Naive thymus-derived CD8-positive, alpha-beta T cell (primary cell): ENCODE data around the gene SFMBT2. TPM values are rescaled to one million over a fixed set of nuclear protein-coding genes. Genes with fewer than 3 reads are reported as not detected.

Source experiments
- ATAC-seq, 2 donors: fragments of 150-1000 bp; cut with Tn5 transposase in 1 of 2; sonication (Bioruptor Pico), chemical (Tn5 transposase) in 1 of 2; 1 replicate in 1 of 2; 2 replicates in 1 of 2; pipeline ENCODE4 v1.10.0; 2021; ENCODE audit warnings: mild to moderate bottlenecking in 2 of 2, moderate library complexity in 2 of 2
- POLR2A ChIA-PET: fragments of 350-600 bp; sonication (Branson Sonifier 250); formaldehyde crosslinking; loops from one replicate; lab custom pipeline; 2021; ENCODE audit warnings: antibody characterized with exemption; lab: Charles Lee
- DNase-seq, 10 donors: peaks; one replicate each; pipeline versions ENCODE4 v3.0.0 to v3.0.0-alpha.2; 2020 to 2022
- H3K27ac Mint-ChIP-seq, 10 donors: one replicate each; pipeline ENCODE4 v1.8.0; 2020 to 2022; ENCODE audit warnings: mild to moderate bottlenecking in 10 of 10, mixed read lengths in 10 of 10, moderate library complexity in 4 of 10, inconsistent platforms in 1 of 10
- H3K27me3 Mint-ChIP-seq, 5 donors: one replicate each; pipeline ENCODE4 v1.8.0; 2021 to 2022; ENCODE audit warnings: mixed read lengths in 5 of 5
- H3K36me3 Mint-ChIP-seq, 3 donors: one replicate each; pipeline ENCODE4 v1.8.0; 2020 to 2022; ENCODE audit warnings: mixed read lengths in 3 of 3, mild to moderate bottlenecking in 2 of 3, inconsistent platforms in 1 of 3
- H3K4me1 Mint-ChIP-seq, 4 donors: one replicate each; pipeline ENCODE4 v1.8.0; 2021 to 2022; ENCODE audit warnings: mixed read lengths in 4 of 4
- H3K4me3 Mint-ChIP-seq, 10 donors: one replicate each; pipeline ENCODE4 v1.8.0; 2020 to 2022; ENCODE audit warnings: mild to moderate bottlenecking in 10 of 10, mixed read lengths in 10 of 10, moderate library complexity in 6 of 10, inconsistent platforms in 1 of 10
- H3K9me3 Mint-ChIP-seq, 9 donors: one replicate each; pipeline ENCODE4 v1.8.0; 2020 to 2022; ENCODE audit warnings: mixed read lengths in 9 of 9, mild to moderate bottlenecking in 3 of 9, inconsistent platforms in 1 of 9, moderate library complexity in 1 of 9
- polyA plus RNA-seq, 3 donors: library from polyadenylated mRNA; unstranded; fragments of 300-500 nt; fragmentation: Illumina TruSeq; gene quantifications; one replicate each; pipeline ENCODE4 v1.2.3, GENCODE V29; 2021
- total RNA-seq, 8 experiments: library from RNA in 2 of 8; stranded (reverse) in 2 of 8; gene quantifications; one replicate each; pipeline ENCODE4 v1.2.3 and lab custom pipeline; 2021 to 2026

The SFMBT2 gene
- total and polyA plus RNA-seq, 5 experiments from 2014 or later: 2.2 to 31.8 (median 6.7) TPM

DNA sequence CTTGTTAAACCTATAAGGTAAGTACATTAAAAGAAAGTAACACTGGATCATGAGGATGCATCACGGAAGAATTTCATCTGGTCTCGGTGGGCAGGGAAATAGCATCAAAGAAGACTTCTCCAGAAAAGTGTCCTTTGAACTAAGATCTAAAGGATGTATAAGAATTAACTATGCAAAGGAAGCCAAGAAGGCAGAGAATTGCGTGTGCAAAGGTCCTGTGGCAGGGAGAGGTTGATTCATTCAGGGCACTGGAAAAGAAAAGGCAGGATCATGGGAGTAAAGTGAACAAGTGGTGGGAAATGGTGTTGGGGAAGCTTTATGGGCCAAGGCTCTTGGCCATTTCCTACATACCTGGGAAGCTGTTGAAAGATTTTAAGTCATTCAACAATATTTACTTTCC lies 288.3 kb downstream of the SFMBT2 start:
- Mint-ChIP-seq H3K4me3 (no peak overlapping the region), H3K27me3 (peaks cover 0 to 2% (median 0%) of the 10 kb centered on the region in 5 donors), H3K36me3 (no peaks in the 10 kb centered on the region), H3K9me3 (no peaks in the 10 kb centered on the region), H3K27ac (peak overlapping the region in 7 of 10 donors; percentile 6 to 98 (median 71)), H3K4me1 (peaks cover 2 to 9% (median 7%) of the 10 kb centered on the region in 4 donors)
- DNase-seq (no peak), ATAC-seq (no peak)
- POLR2A ChIA-PET: no interaction called here

DNA sequence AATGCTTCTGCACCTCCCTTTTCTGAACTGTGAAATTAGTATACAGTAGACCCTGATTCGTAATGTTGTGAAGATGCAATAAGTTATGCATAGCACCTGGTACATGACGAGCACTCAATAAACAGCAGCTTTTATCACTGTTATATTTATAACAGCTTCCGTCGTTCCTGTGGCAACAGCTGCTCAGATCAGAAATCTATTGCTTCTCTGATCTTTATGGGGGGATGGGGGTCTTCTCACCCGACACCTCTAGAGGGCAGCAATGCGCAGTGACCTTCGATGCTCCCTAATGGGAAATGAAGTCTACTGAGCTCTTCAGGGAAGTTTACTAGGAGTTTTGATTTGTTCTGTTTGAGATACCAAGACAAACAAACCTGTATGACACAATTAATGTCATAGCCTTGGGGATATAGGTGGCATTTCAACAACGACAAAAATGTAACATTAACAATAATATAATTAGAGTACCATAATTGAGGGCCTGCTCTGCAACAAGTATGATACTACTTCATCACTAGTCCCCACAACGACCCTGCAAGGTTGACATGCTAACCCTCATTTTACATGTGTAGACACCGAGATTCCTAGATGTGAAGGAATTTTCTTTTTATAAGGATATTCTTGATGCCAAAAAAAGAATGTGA lies 289.6 kb downstream of the SFMBT2 start:
- Mint-ChIP-seq H3K36me3 (no peaks in the 10 kb centered on the region), H3K27me3 (peaks cover 0 to 2% (median 0%) of the 10 kb centered on the region in 5 donors), H3K27ac (peak overlapping the region; percentile 20 to 98 (median 94)), H3K9me3 (no peaks in the 10 kb centered on the region), H3K4me3 (peak overlapping the region in 7 of 10 donors; percentile 16 to 64 (median 35)), H3K4me1 (peaks cover 2 to 9% (median 7%) of the 10 kb centered on the region in 4 donors)
- POLR2A ChIA-PET: interaction anchor here (1.2 to 1.6 kb wide), 3 partner anchors 287 to 290 kb away, joined by 3 to 6 read pairs (median 5); partner anchors contain the start of gene SFMBT2
- DNase-seq (peak; percentile 64 to 91 (median 86)), ATAC-seq (peak; percentile 97 to 98)

GRCh38 chr10:7119325-7120015 lies 291.4 kb downstream of the SFMBT2 start:
- no peak for DNase-seq
- Mint-ChIP-seq H3K4me1 (peaks cover 2 to 9% (median 7%) of the 10 kb centered on the region in 4 donors), H3K27me3 (peaks cover 0 to 4% (median under 1%) of the 10 kb centered on the region in 5 donors), H3K9me3 (no peaks in the 10 kb centered on the region), H3K4me3 (no peak overlapping the region), H3K36me3 (no peaks in the 10 kb centered on the region), H3K27ac (peak overlapping the region in 6 of 10 donors; percentile 65 to 98 (median 97))
- POLR2A ChIA-PET: interaction anchor here (0.6 kb wide), 1 partner anchor 548 kb away, joined by 3 read pairs; no protein-coding TSS in a partner anchor
- ATAC-seq: no peak

DNA sequence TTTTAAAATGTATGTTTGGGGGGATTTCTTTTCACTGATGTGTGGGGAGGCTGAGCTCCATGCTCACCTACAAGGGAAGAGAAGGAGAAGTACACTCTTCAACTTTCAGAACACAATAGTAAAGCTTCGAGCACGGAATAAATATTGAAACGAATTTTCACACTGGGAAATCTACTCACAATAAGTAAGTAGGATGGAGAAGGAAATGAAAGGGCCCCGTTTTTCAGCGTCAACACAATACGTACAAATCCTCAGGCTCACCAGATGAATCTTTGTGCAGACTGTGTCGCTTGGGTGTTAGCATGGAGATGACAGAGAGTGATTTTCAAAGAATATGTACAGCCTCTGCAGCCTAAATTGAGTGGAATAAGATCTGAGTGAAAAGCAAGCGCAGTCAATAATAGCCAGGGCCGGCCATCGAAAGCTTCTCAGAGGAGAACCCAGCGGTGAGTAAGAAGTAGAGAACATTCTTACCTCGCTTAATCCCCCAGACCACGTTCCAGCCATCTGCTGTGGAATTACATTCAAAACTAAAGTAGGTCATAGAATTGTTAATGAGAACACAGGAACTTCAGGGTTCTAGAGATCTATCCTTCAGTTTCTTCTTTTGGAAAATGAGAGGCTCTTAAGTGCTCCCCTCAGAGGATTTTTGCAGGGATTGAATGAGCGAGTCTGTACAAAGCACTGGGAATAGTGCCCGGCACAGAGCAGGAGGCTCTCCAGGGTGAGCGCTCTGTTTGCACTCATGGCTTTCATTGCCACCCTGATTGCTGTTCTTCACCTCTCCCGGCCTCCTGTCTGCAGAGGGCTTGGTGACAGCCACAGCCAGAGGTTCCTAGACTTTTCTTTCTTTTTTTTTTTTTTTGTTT lies 292.8 kb downstream of the SFMBT2 start:
- POLR2A ChIA-PET: no interaction called here
- H3K27me3 Mint-ChIP-seq: peaks cover 0 to 4% (median 2%) of the 10 kb centered on the region in 5 donors
- H3K36me3 Mint-ChIP-seq: no peaks in the 10 kb centered on the region
- H3K27ac Mint-ChIP-seq: peak overlapping the region in 5 of 10 donors; percentile 12 to 96 (median 51)
- no peak overlapping the region for H3K4me3 Mint-ChIP-seq
- H3K4me1 Mint-ChIP-seq: peaks cover 2 to 9% (median 7%) of the 10 kb centered on the region in 4 donors
- DNase-seq (no peak), ATAC-seq (no peak)
- H3K9me3 Mint-ChIP-seq: no peaks in the 10 kb centered on the region

DNA sequence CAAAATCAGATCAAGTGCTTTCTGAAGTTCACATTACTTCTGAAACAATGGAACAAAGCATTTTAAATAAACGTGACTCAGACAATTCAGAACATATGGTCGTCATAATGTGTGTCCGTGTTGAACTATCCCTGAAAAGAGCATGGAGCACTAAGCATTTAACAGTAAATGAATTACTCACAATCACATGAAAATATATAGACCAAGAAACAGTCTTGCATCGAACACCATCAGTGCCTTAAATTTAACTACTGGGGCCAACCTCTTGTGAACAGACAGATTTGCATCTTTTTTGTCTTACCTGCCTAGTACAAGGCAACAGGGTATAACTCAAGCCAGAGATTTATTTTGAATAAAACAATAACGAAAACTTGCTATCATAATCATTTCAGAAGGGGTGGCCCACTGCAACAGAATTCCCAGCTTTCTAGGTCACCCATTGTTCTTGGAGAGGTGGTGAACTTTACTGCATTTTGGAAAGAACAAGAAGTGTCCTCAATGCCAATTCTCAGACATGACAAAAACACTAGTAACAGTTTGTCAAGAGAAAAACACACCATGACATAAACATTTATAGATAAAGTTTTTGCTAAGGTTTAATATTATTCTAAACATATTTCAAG lies 293.5 kb downstream of the SFMBT2 start:
- no peak for DNase-seq
- Mint-ChIP-seq H3K36me3 (no peaks in the 10 kb centered on the region), H3K9me3 (no peaks in the 10 kb centered on the region), H3K27me3 (peaks cover 0 to 4% (median 0%) of the 10 kb centered on the region in 5 donors), H3K4me3 (no peak overlapping the region), H3K4me1 (peaks cover 0 to 9% (median 7%) of the 10 kb centered on the region in 4 donors), H3K27ac (peak overlapping the region in 5 of 10 donors; percentile 12 to 96 (median 46))
- ATAC-seq: no peak
- POLR2A ChIA-PET: no interaction called here

GRCh38 chr10:7111561-7111960 lies 299.3 kb downstream of the SFMBT2 start:
- DNase-seq: no peak
- ATAC-seq: no peak
- no peak overlapping the region for H3K4me3 Mint-ChIP-seq
- H3K27ac Mint-ChIP-seq: no peak overlapping the region
- POLR2A ChIA-PET: no interaction called here
- H3K27me3 Mint-ChIP-seq: peaks cover 0 to 4% (median 2%) of the 10 kb centered on the region in 5 donors
- H3K36me3 Mint-ChIP-seq: peaks cover 0 to 4% (median 3%) of the 10 kb centered on the region in 3 donors
- H3K4me1 Mint-ChIP-seq: no peaks in the 10 kb centered on the region
- peaks cover 0 to 5% (median 0%) of the 10 kb centered on the region in 9 donors for H3K9me3 Mint-ChIP-seq

DNA sequence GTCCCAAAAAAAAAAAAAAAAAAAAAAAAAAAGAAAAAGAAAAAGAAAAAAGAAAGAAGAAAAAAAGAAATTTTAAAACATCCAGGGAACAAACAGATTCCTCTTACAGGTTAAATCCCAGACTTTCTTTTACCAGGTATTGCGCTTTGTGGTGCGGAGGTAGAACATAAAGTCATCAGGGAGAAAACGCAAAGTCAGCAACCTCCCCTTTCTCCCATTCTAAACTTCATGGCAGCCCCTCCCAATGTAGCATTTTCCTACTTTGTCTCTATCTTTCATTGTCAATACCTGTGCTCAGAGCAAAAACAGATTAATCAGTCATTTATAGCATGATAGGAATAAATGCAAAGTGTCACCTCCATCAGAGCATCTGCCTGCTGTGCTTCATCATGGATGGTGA lies 299.7 kb downstream of the SFMBT2 start:
- POLR2A ChIA-PET: no interaction called here

More for the DNA sequence above, 299.7 kb downstream of the SFMBT2 start:
- H3K36me3 Mint-ChIP-seq: peaks cover 0 to 4% (median 3%) of the 10 kb centered on the region in 3 donors
- no peaks in the 10 kb centered on the region for H3K4me1 Mint-ChIP-seq
- ATAC-seq (no peak), DNase-seq (no peak)
- H3K27me3 Mint-ChIP-seq: peaks cover 0 to 4% (median 2%) of the 10 kb centered on the region in 5 donors
- peaks cover 0 to 5% (median 0%) of the 10 kb centered on the region in 9 donors for H3K9me3 Mint-ChIP-seq
- H3K27ac Mint-ChIP-seq: no peak overlapping the region
- no peak overlapping the region for H3K4me3 Mint-ChIP-seq
